ENCODE data around the gene IRF8.
"Not testable (repeated sequence)": the region's sequence is repeated elsewhere in the genome, so short reads cannot be mapped to it uniquely, and the experiment has no call there.

Gene IRF8

GRCh38 chr16:85902366-85903155 lies 3.6 kb downstream of the IRF8 start:
- peak overlapping the region; percentile 93 for H3K4me3 ChIP-seq (ENCODE audit: low read depth, low read length)
- no peak for TF ChIP-seq CTCF (IDR thresholded peaks at IDR 0.05; ENCODE audit: borderline replicate concordance, insufficient read depth, low read depth, low read length)

- peak overlapping the region; percentile 93 for H3K4me3 ChIP-seq (ENCODE audit: low read depth, low read length)
- no peak for TF ChIP-seq CTCF (IDR thresholded peaks at IDR 0.05; ENCODE audit: borderline replicate concordance, insufficient read depth, low read depth, low read length)
These were observed 4.6 kb downstream of the IRF8 start for GRCh38 chr16:85903559-85903958.

GRCh38 chr16:85905110-85906095 lies 6.4 kb downstream of the IRF8 start:
- H3K4me3 ChIP-seq (ENCODE audit: low read depth, low read length): peak overlapping the region; percentile 27
- TF ChIP-seq CTCF (IDR thresholded peaks at IDR 0.05; ENCODE audit: borderline replicate concordance, insufficient read depth, low read depth, low read length): no peak

GRCh38 chr16:85906349-85906748 lies 7.4 kb downstream of the IRF8 start:
- H3K4me3 ChIP-seq (ENCODE audit: low read depth, low read length): peak overlapping the region; percentile 39
- no peak for TF ChIP-seq CTCF (IDR thresholded peaks at IDR 0.05; ENCODE audit: borderline replicate concordance, insufficient read depth, low read depth, low read length)

GRCh38 chr16:85907231-85907630 lies 8.3 kb downstream of the IRF8 start:
- not testable (repeated sequence) for H3K4me3 ChIP-seq (ENCODE audit: low read depth, low read length)

- TF ChIP-seq CTCF (IDR thresholded peaks at IDR 0.05; ENCODE audit: borderline replicate concordance, insufficient read depth, low read depth, low read length): no peak
These were observed 9.5 kb downstream of the IRF8 start for GRCh38 chr16:85908444-85908843.

GRCh38 chr16:85908889-85909589 lies 10.1 kb downstream of the IRF8 start:
- H3K4me3 ChIP-seq (ENCODE audit: low read depth, low read length): no peak overlapping the region

More at GRCh38 chr16:85908444-85908843, 9.5 kb downstream of the IRF8 start:
- no peak overlapping the region for H3K4me3 ChIP-seq (ENCODE audit: low read depth, low read length)

More at GRCh38 chr16:85908889-85909589, 10.1 kb downstream of the IRF8 start:
- no peak for TF ChIP-seq CTCF (IDR thresholded peaks at IDR 0.05; ENCODE audit: borderline replicate concordance, insufficient read depth, low read depth, low read length)

Data from GM12875 (cell line).